HEK293T (cell line): ENCODE measurements around the gene NSUN4.

ENCODE experiments used
- BHLHE40 ChIP-seq: fragments of 450-650 bp; IDR thresholded peaks from 2 replicates; pipeline ENCODE4 v1.6.1; 2016; ENCODE audit warnings: mild to moderate bottlenecking, moderate library complexity, borderline replicate concordance
- HDGF ChIP-seq: fragments of 450-650 bp; IDR thresholded peaks from 2 replicates; pipeline ENCODE4 v1.6.1; 2017; ENCODE audit warnings: antibody characterized with exemption, borderline replicate concordance
- SP1 ChIP-seq: fragments of 450-650 bp; IDR thresholded peaks from 2 replicates; pipeline ENCODE4 v1.6.1; 2017

DNA sequence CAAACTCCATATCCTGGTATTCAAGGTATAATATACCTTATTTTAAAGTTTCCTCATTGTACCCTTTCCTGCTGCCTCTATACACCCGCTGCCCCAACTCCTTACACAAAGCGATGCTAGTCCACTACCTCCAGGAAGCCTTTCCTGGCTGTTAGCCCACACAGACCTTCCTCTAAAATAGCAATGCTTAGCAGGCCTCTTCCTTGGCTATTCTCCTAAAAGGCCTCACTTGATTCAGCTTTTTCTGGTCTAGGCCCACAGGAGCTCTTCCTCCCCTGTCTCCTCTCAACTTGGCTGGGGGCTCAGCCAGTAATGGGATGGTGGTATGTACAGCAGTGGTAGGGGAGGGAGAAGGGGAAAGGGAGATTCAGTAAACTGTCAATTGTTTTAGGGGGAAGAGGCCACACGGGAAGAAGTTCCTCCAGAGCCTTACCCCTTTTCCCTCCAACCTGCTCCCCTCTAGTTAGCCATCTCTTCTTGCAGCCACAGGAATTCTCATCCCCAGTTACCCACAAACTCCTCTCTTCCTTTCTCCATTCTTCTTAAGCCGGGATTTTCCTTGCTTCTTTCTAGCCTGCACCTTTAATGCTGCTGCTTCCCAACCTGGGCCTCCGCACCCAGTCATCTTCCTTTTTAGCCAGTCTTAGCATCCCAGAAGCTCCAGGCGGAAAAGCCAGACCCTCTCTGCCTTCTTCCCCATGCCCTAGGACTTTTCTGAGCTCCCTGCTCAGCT lies 39.8 kb upstream of the NSUN4 start:
- TF ChIP-seq HDGF (no peak), BHLHE40 (no peak), SP1 (no peak)
